H9 (cell line): ENCODE results near the gene GRAP2. TPM values are rescaled to one million over a fixed set of nuclear protein-coding genes. Genes with fewer than 3 reads are reported as not detected.

Source experiments
- DNase-seq: peaks from one replicate; pipeline ENCODE4 v3.0.0-alpha.2; 2017
- H2AFZ ChIP-seq: one replicate; pipeline ENCODE4 v1.6.1; 2013; ENCODE audit warnings: mild to moderate bottlenecking, low read length, control low read depth, moderate library complexity
- H2AK5ac ChIP-seq: 2 replicates; pipeline ENCODE4 v1.6.1; 2013; ENCODE audit warnings: low read length, control low read depth, mixed read lengths; ENCODE audit not compliant: insufficient read length
- H2BK120ac ChIP-seq: one replicate; pipeline ENCODE4 v1.6.1; 2013; ENCODE audit warnings: low read depth, mild to moderate bottlenecking, low read length, control low read depth, inconsistent platforms; ENCODE audit not compliant: poor library complexity, severe bottlenecking
- H2BK12ac ChIP-seq: 2 replicates; pipeline ENCODE4 v1.6.1; 2013; ENCODE audit warnings: low read length, control low read depth, mixed read lengths, low read depth; ENCODE audit not compliant: insufficient read length
- H2BK15ac ChIP-seq: 2 replicates; pipeline ENCODE4 v1.6.1; 2013; ENCODE audit warnings: low read depth, low read length, control low read depth
- H2BK20ac ChIP-seq: one replicate; pipeline ENCODE4 v1.6.1; 2013; ENCODE audit warnings: low read depth, mild to moderate bottlenecking, low read length, control low read depth, inconsistent platforms; ENCODE audit not compliant: poor library complexity, severe bottlenecking
- H2BK5ac ChIP-seq: 2 replicates; pipeline ENCODE4 v1.6.1; 2013; ENCODE audit warnings: low read length, control low read depth, mixed read lengths; ENCODE audit not compliant: insufficient read length
- H3K14ac ChIP-seq: 2 replicates; pipeline ENCODE4 v1.6.1; 2013; ENCODE audit warnings: low read length, control low read depth; ENCODE audit not compliant: insufficient read depth
- H3K18ac ChIP-seq: 2 replicates; pipeline ENCODE4 v1.6.1; 2013; ENCODE audit warnings: low read depth, mild to moderate bottlenecking, mixed read lengths, low read length, control low read depth; ENCODE audit not compliant: insufficient read length
- H3K23ac ChIP-seq: 2 replicates; pipeline ENCODE4 v1.6.1; 2013; ENCODE audit warnings: low read length, control low read depth, mixed read lengths, low read depth; ENCODE audit not compliant: insufficient read length
- H3K23me2 ChIP-seq: 2 replicates; pipeline ENCODE4 v1.6.1; 2013; ENCODE audit warnings: low read depth, mild to moderate bottlenecking, mixed read lengths, low read length, control low read depth; ENCODE audit not compliant: insufficient read length, poor library complexity, severe bottlenecking
- H3K27ac ChIP-seq: 2 replicates; pipeline ENCODE4 v1.5.1; 2013; ENCODE audit warnings: low read length, control low read depth, mixed read lengths, low read depth; ENCODE audit not compliant: insufficient read length
- H3K27me3 ChIP-seq: 2 replicates; pipeline ENCODE4 v1.6.1; 2013; ENCODE audit warnings: low read length, control low read depth, inconsistent platforms; ENCODE audit not compliant: insufficient read depth
- H3K4ac ChIP-seq: 2 replicates; pipeline ENCODE4 v1.6.1; 2013; ENCODE audit warnings: low read depth, mild to moderate bottlenecking, control low read depth, inconsistent platforms, low read length, moderate library complexity
- H3K4me1 ChIP-seq: 2 replicates; pipeline ENCODE4 v1.6.1; 2013; ENCODE audit warnings: low read length, control low read depth, inconsistent platforms; ENCODE audit not compliant: insufficient read depth
- H3K4me2 ChIP-seq: 2 replicates; pipeline ENCODE4 v1.6.1; 2013; ENCODE audit warnings: low read length, control low read depth, mixed read lengths; ENCODE audit not compliant: insufficient read length, insufficient read depth
- H3K56ac ChIP-seq: 2 replicates; pipeline ENCODE4 v1.6.1; 2013; ENCODE audit warnings: low read depth, mild to moderate bottlenecking, mixed read lengths, low read length, control low read depth; ENCODE audit not compliant: insufficient read length
- H3K79me1 ChIP-seq: 2 replicates; pipeline ENCODE4 v1.6.1; 2013; ENCODE audit warnings: low read depth, mild to moderate bottlenecking, moderate library complexity, low read length, control low read depth, inconsistent platforms; ENCODE audit not compliant: insufficient read depth, poor library complexity, severe bottlenecking
- H3K79me2 ChIP-seq: 2 replicates; pipeline ENCODE4 v1.6.1; 2013; ENCODE audit warnings: low read length, control low read depth, inconsistent platforms; ENCODE audit not compliant: insufficient read depth
- H3K9ac ChIP-seq: 2 replicates; pipeline ENCODE4 v1.6.1; 2013; ENCODE audit warnings: low read length, control low read depth, mixed read lengths; ENCODE audit not compliant: insufficient read length; ENCODE audit errors: extremely low read depth
- H3K9me3 ChIP-seq: one replicate; pipeline ENCODE4 v1.6.1; 2013; ENCODE audit warnings: low read depth, low read length, inconsistent platforms; ENCODE audit not compliant: control insufficient read depth
- H3T11ph ChIP-seq: one replicate; pipeline ENCODE4 v1.6.1; 2013; ENCODE audit warnings: mild to moderate bottlenecking, low read length, control low read depth, inconsistent platforms
- H4K20me1 ChIP-seq: one replicate; pipeline ENCODE4 v1.6.1; 2013; ENCODE audit not compliant: control insufficient read depth, insufficient read length, insufficient read depth
- H4K5ac ChIP-seq: 2 replicates; pipeline ENCODE4 v1.6.1; 2013; ENCODE audit warnings: low read depth, mild to moderate bottlenecking, mixed read lengths, low read length, control low read depth; ENCODE audit not compliant: insufficient read length
- H4K8ac ChIP-seq: replicated peaks from 2 replicates; pipeline ENCODE4 v1.6.1; 2013; ENCODE audit warnings: low read length, control low read depth, mixed read lengths, low read depth; ENCODE audit not compliant: insufficient read length
- H4K91ac ChIP-seq: 2 replicates; pipeline ENCODE4 v1.6.1; 2013; ENCODE audit warnings: low read depth, mild to moderate bottlenecking, moderate library complexity, mixed read lengths, low read length, control low read depth; ENCODE audit not compliant: insufficient read length
- H3K27ac Mint-ChIP-seq, 3 experiments: 2 replicates in 2 of 3; 3 replicates in 1 of 3; pipeline ENCODE4 v1.8.0; 2020 to 2021; ENCODE audit warnings: mixed read lengths in 3 of 3, mild to moderate bottlenecking in 1 of 3, moderate library complexity in 1 of 3
- H3K27me3 Mint-ChIP-seq: 2 replicates; pipeline ENCODE4 v1.8.0; 2021; ENCODE audit warnings: low read depth, mild to moderate bottlenecking, moderate library complexity, mixed read lengths
- H3K36me3 Mint-ChIP-seq, 3 experiments: 2 replicates in 2 of 3; 3 replicates in 1 of 3; pipeline ENCODE4 v1.8.0; 2020 to 2021; ENCODE audit warnings: low read depth in 3 of 3, mixed read lengths in 3 of 3; ENCODE audit not compliant: insufficient read depth in 1 of 3
- H3K4me1 Mint-ChIP-seq, 2 experiments: 2 replicates each; pipeline ENCODE4 v1.8.0; 2020; ENCODE audit warnings: mixed read lengths in 2 of 2
- H3K4me3 Mint-ChIP-seq, 2 experiments: 2 replicates in 1 of 2; 3 replicates in 1 of 2; pipeline ENCODE4 v1.8.0; 2020 to 2021; ENCODE audit warnings: mild to moderate bottlenecking in 2 of 2, mixed read lengths in 2 of 2, moderate library complexity in 1 of 2
- H3K9me3 Mint-ChIP-seq, 2 experiments: 2 replicates in 1 of 2; 3 replicates in 1 of 2; pipeline ENCODE4 v1.8.0; 2020; ENCODE audit warnings: mild to moderate bottlenecking in 2 of 2, mixed read lengths in 2 of 2, moderate library complexity in 1 of 2
- CTCF ChIP-seq: fragments of 200-600 bp; sonication (generic); conservative IDR thresholded peaks from 3 replicates; pipeline ENCODE4 v1.8.0; 2021; ENCODE audit warnings: antibody characterized with exemption, mild to moderate bottlenecking
- WGBS: extraction: QIAGEN DNeasy Blood & Tissue Kit; methylation state at CpG from one replicate; pipeline ENCODE4 v1.1.7; 2013; ENCODE audit warnings: missing lambda C conversion rate, low lambda C conversion rate, mixed read lengths; ENCODE audit not compliant: insufficient read length; ENCODE audit errors: extremely low coverage; 5-methylcytosine and 5-hydroxymethylcytosine counted together
- total RNA-seq: library from RNA; stranded (reverse); gene quantifications from 2 replicates; pipeline ENCODE4 v1.2.1, GENCODE V29; 2021

GRAP2 gene
- total RNA-seq, 1 experiment from 2014 or later = not detected

- H3K14ac ChIP-seq = no peak overlapping the region
- no peak overlapping the region for H3K23ac ChIP-seq
- H4K5ac ChIP-seq = no peak overlapping the region
- peaks cover 8% of the 10 kb centered on the region for H3K27me3 Mint-ChIP-seq
- H2BK120ac ChIP-seq = no peak overlapping the region
- H4K20me1 ChIP-seq = no peaks in the 10 kb centered on the region
- no peak overlapping the region for H3K27ac Mint-ChIP-seq
- H3K9me3 Mint-ChIP-seq = no peaks in the 10 kb centered on the region
- H3K4ac ChIP-seq = no peak overlapping the region
- no peak overlapping the region for H2AFZ ChIP-seq
- no peaks in the 10 kb centered on the region for H3K27me3 ChIP-seq
- no peak overlapping the region for H3K18ac ChIP-seq
- H4K8ac ChIP-seq = no peak overlapping the region
- no peak for TF ChIP-seq CTCF
- H3K4me2 ChIP-seq = no peak overlapping the region
- no peaks in the 10 kb centered on the region for H3K36me3 Mint-ChIP-seq
- H2BK20ac ChIP-seq = no peak overlapping the region
- no CpG with 5 or more reads among the region's 5 CpGs for WGBS
- H3K27ac ChIP-seq = no peak overlapping the region
- peaks cover 8 to 14% of the 10 kb centered on the region in 2 experiments; a peak in 3 of 4 replicates for H3K4me1 Mint-ChIP-seq
- no peak overlapping the region for H3T11ph ChIP-seq
- H2BK15ac ChIP-seq = no peak overlapping the region
- H3K4me1 ChIP-seq = no peaks in the 10 kb centered on the region; the same call in 1 of the 2 replicates
- no peak overlapping the region for H3K9ac ChIP-seq
- H2BK12ac ChIP-seq = no peak overlapping the region
- H3K79me2 ChIP-seq = no peaks in the 10 kb centered on the region
- H4K91ac ChIP-seq = no peak overlapping the region
- H3K4me3 Mint-ChIP-seq = no peak overlapping the region
- no peaks in the 10 kb centered on the region for H3K9me3 ChIP-seq
- no peak overlapping the region for H2BK5ac ChIP-seq
- no peaks in the 10 kb centered on the region for H3K23me2 ChIP-seq
- no peaks in the 10 kb centered on the region for H3K79me1 ChIP-seq
- H3K56ac ChIP-seq = no peak overlapping the region
- no peak overlapping the region for H2AK5ac ChIP-seq
- no peak for DNase-seq
Observed at GRCh38 chr22:39923696-39924095, 22.8 kb downstream of the GRAP2 start.
